Effector memory CD8-positive, alpha-beta T cell (primary cell): ENCODE results near the gene ARFGAP3.

Experiments used
- ATAC-seq: fragments of 150-1000 bp; cut with Tn5 transposase; replicated peaks from 2 replicates; pipeline ENCODE4 v1.10.0; 2021; ENCODE audit warnings: mild to moderate bottlenecking, moderate library complexity
- DNase-seq, 3 experiments: peaks; one replicate each; pipeline ENCODE4 v3.0.0; 2021
- H3K27ac Mint-ChIP-seq, 2 donors: one replicate each; pipeline ENCODE4 v1.8.0; 2022; ENCODE audit warnings: mild to moderate bottlenecking in 2 of 2, mixed read lengths in 2 of 2, moderate library complexity in 2 of 2
- H3K27me3 Mint-ChIP-seq, 2 donors: one replicate each; pipeline ENCODE4 v1.8.0; 2022; ENCODE audit warnings: mixed read lengths in 2 of 2
- H3K36me3 Mint-ChIP-seq: one replicate; pipeline ENCODE4 v1.8.0; 2022; ENCODE audit warnings: mild to moderate bottlenecking, moderate library complexity, mixed read lengths; ENCODE audit not compliant: insufficient read depth
- H3K4me1 Mint-ChIP-seq, 2 donors: one replicate each; pipeline ENCODE4 v1.8.0; 2022; ENCODE audit warnings: low read depth in 2 of 2, mixed read lengths in 2 of 2
- H3K4me3 Mint-ChIP-seq, 2 donors: one replicate each; pipeline ENCODE4 v1.8.0; 2022; ENCODE audit warnings: mild to moderate bottlenecking in 2 of 2, mixed read lengths in 2 of 2, moderate library complexity in 2 of 2
- H3K9me3 Mint-ChIP-seq, 2 donors: one replicate each; pipeline ENCODE4 v1.8.0; 2022; ENCODE audit warnings: mixed read lengths in 2 of 2

ARFGAP3 gene

GRCh38 chr22:42797011-42797410, 60.1 kb downstream of the ARFGAP3 start:
- ATAC-seq = no peak
- Mint-ChIP-seq H3K9me3 (no peaks in the 10 kb centered on the region), H3K36me3 (peaks cover 41% of the 10 kb centered on the region), H3K4me3 (no peak overlapping the region), H3K4me1 (peaks cover 3 to 8% of the 10 kb centered on the region in 2 donors), H3K27ac (peak overlapping the region in 1 of 2 donors; percentile 20), H3K27me3 (no peaks in the 10 kb centered on the region)
- DNase-seq = no peak

- H3K27me3 Mint-ChIP-seq = no peaks in the 10 kb centered on the region
- no peak for ATAC-seq
- H3K4me3 Mint-ChIP-seq = no peak overlapping the region
These were observed 61.0 kb downstream of the ARFGAP3 start for GRCh38 chr22:42796081-42796480.

GRCh38 chr22:42794551-42795510, 62.2 kb downstream of the ARFGAP3 start:
- no peak for DNase-seq
- ATAC-seq = no peak
- peaks cover 1 to 5% of the 10 kb centered on the region in 2 donors for H3K4me1 Mint-ChIP-seq
- peak overlapping the region; percentile 75 to 96 for H3K27ac Mint-ChIP-seq
- no peak overlapping the region for H3K4me3 Mint-ChIP-seq
- H3K27me3 Mint-ChIP-seq = no peaks in the 10 kb centered on the region
- no peaks in the 10 kb centered on the region for H3K9me3 Mint-ChIP-seq
- H3K36me3 Mint-ChIP-seq = peaks cover 38% of the 10 kb centered on the region

More at GRCh38 chr22:42796081-42796480, 61.0 kb downstream of the ARFGAP3 start:
- DNase-seq = no peak
- Mint-ChIP-seq H3K9me3 (no peaks in the 10 kb centered on the region), H3K4me1 (peaks cover 3 to 8% of the 10 kb centered on the region in 2 donors), H3K36me3 (peaks cover 38% of the 10 kb centered on the region), H3K27ac (no peak overlapping the region)

GRCh38 chr22:42793848-42794405, 63.1 kb downstream of the ARFGAP3 start:
- no peaks in the 10 kb centered on the region for H3K9me3 Mint-ChIP-seq
- no peak for ATAC-seq

GRCh38 chr22:42792909-42793847, 63.9 kb downstream of the ARFGAP3 start:
- Mint-ChIP-seq H3K9me3 (no peaks in the 10 kb centered on the region), H3K27me3 (no peaks in the 10 kb centered on the region), H3K36me3 (peaks cover 35% of the 10 kb centered on the region), H3K4me1 (peaks cover 0 to 5% of the 10 kb centered on the region in 2 donors), H3K27ac (peak overlapping the region; percentile 58 to 69), H3K4me3 (no peak overlapping the region)
- no peak for DNase-seq
- no peak for ATAC-seq

More at GRCh38 chr22:42793848-42794405, 63.1 kb downstream of the ARFGAP3 start:
- Mint-ChIP-seq H3K36me3 (peaks cover 35% of the 10 kb centered on the region), H3K4me3 (no peak overlapping the region), H3K27me3 (no peaks in the 10 kb centered on the region), H3K27ac (peak overlapping the region in 1 of 2 donors; percentile 96), H3K4me1 (peaks cover 0 to 5% of the 10 kb centered on the region in 2 donors)
- no peak for DNase-seq

- H3K4me1 Mint-ChIP-seq = peaks cover 0 to 3% of the 10 kb centered on the region in 2 donors
- no peak for ATAC-seq
- DNase-seq = no peak
- peak overlapping the region; percentile 58 to 69 for H3K27ac Mint-ChIP-seq
- H3K4me3 Mint-ChIP-seq = no peak overlapping the region
- H3K27me3 Mint-ChIP-seq = no peaks in the 10 kb centered on the region
- no peaks in the 10 kb centered on the region for H3K9me3 Mint-ChIP-seq
- H3K36me3 Mint-ChIP-seq = peaks cover 28% of the 10 kb centered on the region
These were observed 64.6 kb downstream of the ARFGAP3 start for GRCh38 chr22:42792453-42792908.

- no peak for DNase-seq
- H3K4me3 Mint-ChIP-seq = no peak overlapping the region
- peaks cover 23% of the 10 kb centered on the region for H3K36me3 Mint-ChIP-seq
These were observed 65.2 kb downstream of the ARFGAP3 start for GRCh38 chr22:42791721-42792452.

GRCh38 chr22:42788466-42788865, 68.6 kb downstream of the ARFGAP3 start:
- no peak overlapping the region for H3K27ac Mint-ChIP-seq
- no peaks in the 10 kb centered on the region for H3K4me1 Mint-ChIP-seq
- H3K27me3 Mint-ChIP-seq = no peaks in the 10 kb centered on the region
- no peaks in the 10 kb centered on the region for H3K9me3 Mint-ChIP-seq
- DNase-seq (no peak), ATAC-seq (no peak)
- H3K36me3 Mint-ChIP-seq = peaks cover 6% of the 10 kb centered on the region
- no peak overlapping the region for H3K4me3 Mint-ChIP-seq

More at GRCh38 chr22:42791721-42792452, 65.2 kb downstream of the ARFGAP3 start:
- no peak for ATAC-seq
- Mint-ChIP-seq H3K9me3 (no peaks in the 10 kb centered on the region), H3K27ac (no peak overlapping the region), H3K4me1 (peaks cover 0 to 2% of the 10 kb centered on the region in 2 donors), H3K27me3 (no peaks in the 10 kb centered on the region)

GRCh38 chr22:42788021-42788420, 69.1 kb downstream of the ARFGAP3 start:
- H3K27me3 Mint-ChIP-seq = no peaks in the 10 kb centered on the region
- peaks cover 6% of the 10 kb centered on the region for H3K36me3 Mint-ChIP-seq
- no peaks in the 10 kb centered on the region for H3K9me3 Mint-ChIP-seq
- no peaks in the 10 kb centered on the region for H3K4me1 Mint-ChIP-seq
- no peak overlapping the region for H3K4me3 Mint-ChIP-seq
- no peak for ATAC-seq
- no peak overlapping the region for H3K27ac Mint-ChIP-seq
- DNase-seq = no peak

- no peak overlapping the region for H3K4me3 Mint-ChIP-seq
- DNase-seq (no peak), ATAC-seq (no peak)
- H3K4me1 Mint-ChIP-seq = no peaks in the 10 kb centered on the region
- H3K27me3 Mint-ChIP-seq = no peaks in the 10 kb centered on the region
- H3K27ac Mint-ChIP-seq = no peak overlapping the region
- no peaks in the 10 kb centered on the region for H3K9me3 Mint-ChIP-seq
- H3K36me3 Mint-ChIP-seq = peaks cover 6% of the 10 kb centered on the region
These were observed 69.7 kb downstream of the ARFGAP3 start for GRCh38 chr22:42787357-42787736.

GRCh38 chr22:42786606-42787356, 70.3 kb downstream of the ARFGAP3 start:
- Mint-ChIP-seq H3K36me3 (peaks cover 8% of the 10 kb centered on the region), H3K4me1 (no peaks in the 10 kb centered on the region), H3K4me3 (no peak overlapping the region), H3K27me3 (no peaks in the 10 kb centered on the region), H3K9me3 (no peaks in the 10 kb centered on the region), H3K27ac (no peak overlapping the region)
- ATAC-seq (no peak), DNase-seq (no peak)
